AG10803 (cell line): Measurements from ENCODE around the gene LVRN.
A peak's percentile ranks its signal among the peaks of the same experiment; 100 is the strongest.

Source experiments
- DNase-seq: peaks from one replicate; pipeline ENCODE4 v3.0.0; 2010; ENCODE audit warnings: low read depth
- H3K4me3 ChIP-seq: 2 replicates; pipeline ENCODE4 v1.5.1; 2011; ENCODE audit warnings: mild to moderate bottlenecking, low read length, control low read depth
- TF ChIP-seq, protein P1 (sequence below): conservative IDR thresholded peaks from 2 replicates; pipeline ENCODE4 v1.5.1; 2011; ENCODE audit warnings: mild to moderate bottlenecking, low read length, control low read depth, inconsistent platforms

Gene LVRN

GRCh38 chr5:115936031-115936430 is 26.2 kb upstream of the LVRN start:
- TF ChIP-seq, protein P1, sequence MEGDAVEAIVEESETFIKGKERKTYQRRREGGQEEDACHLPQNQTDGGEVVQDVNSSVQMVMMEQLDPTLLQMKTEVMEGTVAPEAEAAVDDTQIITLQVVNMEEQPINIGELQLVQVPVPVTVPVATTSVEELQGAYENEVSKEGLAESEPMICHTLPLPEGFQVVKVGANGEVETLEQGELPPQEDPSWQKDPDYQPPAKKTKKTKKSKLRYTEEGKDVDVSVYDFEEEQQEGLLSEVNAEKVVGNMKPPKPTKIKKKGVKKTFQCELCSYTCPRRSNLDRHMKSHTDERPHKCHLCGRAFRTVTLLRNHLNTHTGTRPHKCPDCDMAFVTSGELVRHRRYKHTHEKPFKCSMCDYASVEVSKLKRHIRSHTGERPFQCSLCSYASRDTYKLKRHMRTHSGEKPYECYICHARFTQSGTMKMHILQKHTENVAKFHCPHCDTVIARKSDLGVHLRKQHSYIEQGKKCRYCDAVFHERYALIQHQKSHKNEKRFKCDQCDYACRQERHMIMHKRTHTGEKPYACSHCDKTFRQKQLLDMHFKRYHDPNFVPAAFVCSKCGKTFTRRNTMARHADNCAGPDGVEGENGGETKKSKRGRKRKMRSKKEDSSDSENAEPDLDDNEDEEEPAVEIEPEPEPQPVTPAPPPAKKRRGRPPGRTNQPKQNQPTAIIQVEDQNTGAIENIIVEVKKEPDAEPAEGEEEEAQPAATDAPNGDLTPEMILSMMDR = no peak
- H3K4me3 ChIP-seq = no peak overlapping the region
- no peak for DNase-seq

- TF ChIP-seq, protein P1 = no peak
- no peak for DNase-seq
Observed at GRCh38 chr5:115939059-115939458, 23.2 kb upstream of the LVRN start.

GRCh38 chr5:115940080-115940810 is 22.0 kb upstream of the LVRN start:
- no peak overlapping the region for H3K4me3 ChIP-seq
- TF ChIP-seq, protein P1 = no peak
- DNase-seq = no peak

More at GRCh38 chr5:115939059-115939458, 23.2 kb upstream of the LVRN start:
- H3K4me3 ChIP-seq = no peak overlapping the region

- TF ChIP-seq, protein P1 = no peak
- peak; percentile 98 for DNase-seq
Observed at GRCh38 chr5:115941051-115941675, 21.1 kb upstream of the LVRN start.

DNA sequence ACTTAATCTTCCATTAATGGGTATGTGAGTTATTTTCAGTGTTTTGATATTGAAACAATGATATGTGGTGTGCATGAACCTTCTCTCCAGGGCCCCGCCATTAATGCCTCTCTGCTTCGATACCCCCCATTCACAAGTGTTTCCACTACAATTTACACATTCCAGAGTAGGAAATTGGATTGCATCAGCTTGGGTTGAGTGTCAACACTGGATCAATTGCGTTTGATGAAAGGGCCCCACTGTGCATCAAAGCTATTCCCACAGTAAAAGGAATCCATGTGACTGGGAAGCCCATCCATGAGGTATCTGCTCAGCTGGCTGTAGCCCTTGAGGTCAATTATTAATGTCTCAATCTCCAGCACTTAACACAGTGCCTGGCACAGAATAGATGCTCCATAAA is 17.8 kb upstream of the LVRN start:
- H3K4me3 ChIP-seq = no peak overlapping the region
- DNase-seq = no peak
- TF ChIP-seq, protein P1 = no peak

More at GRCh38 chr5:115941051-115941675, 21.1 kb upstream of the LVRN start:
- peak overlapping the region; percentile 24; the same call in 1 of the 2 replicates for H3K4me3 ChIP-seq

DNA sequence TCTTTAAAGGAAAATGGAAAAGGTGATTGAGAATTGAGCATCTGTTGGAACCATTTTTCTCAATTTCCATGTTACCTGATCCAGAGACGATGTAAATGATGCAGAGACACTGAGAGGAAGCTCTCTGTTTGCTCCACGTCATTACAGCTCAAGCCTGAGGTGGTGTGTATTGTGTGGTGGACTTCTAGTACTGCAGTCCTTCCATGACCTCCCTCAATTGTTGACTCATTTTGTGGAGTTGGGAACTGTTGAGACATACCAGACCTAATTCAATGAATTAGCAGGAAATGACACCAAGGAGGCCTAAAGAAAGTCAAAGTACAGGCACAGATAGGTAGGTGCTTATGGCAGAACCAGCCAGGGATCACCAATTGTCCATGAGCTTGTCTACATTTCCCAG is 15.6 kb upstream of the LVRN start:
- peak; percentile 56 for DNase-seq
- H3K4me3 ChIP-seq = no peak overlapping the region
- TF ChIP-seq, protein P1 = peak; percentile 14; the same call in 1 of the 2 replicates

DNA sequence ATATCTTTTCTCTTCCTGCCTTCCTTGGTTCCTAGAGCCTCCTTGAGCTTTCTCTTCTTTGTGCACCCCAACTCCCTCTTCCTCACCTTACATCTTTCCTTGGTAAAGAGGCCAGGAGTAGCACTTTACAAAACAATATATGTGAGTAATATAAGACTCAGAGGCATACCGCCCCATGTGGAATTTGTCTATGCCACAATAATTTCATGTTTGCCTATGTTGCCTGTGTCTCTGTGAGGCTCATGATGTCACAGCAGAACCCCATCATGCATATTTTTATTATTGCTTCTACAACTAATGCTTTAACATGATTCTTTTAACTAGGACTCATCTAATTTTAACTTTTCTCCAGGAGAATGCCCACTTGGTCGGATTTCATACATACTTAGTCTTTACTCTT is 15.0 kb upstream of the LVRN start:
- no peak overlapping the region for H3K4me3 ChIP-seq
- TF ChIP-seq, protein P1 = no peak
- DNase-seq = peak; percentile 49
